WTC11 (cell line): ENCODE measurements around the gene RAI1. TPM values are rescaled to one million over a fixed set of nuclear protein-coding genes. Genes with fewer than 3 reads are reported as not detected.

Experiments used
- ATAC-seq: fragments of 200-7000 bp; cut with Tn5 transposase; 2 replicates; pipeline ENCODE4 v1.10.0; 2021; ENCODE audit warnings: mild to moderate bottlenecking, moderate library complexity
- CTCF ChIA-PET: fragments of 300-600 bp; sonication (Branson Sonifier 250); formaldehyde crosslinking; loops from one replicate; lab custom pipeline; 2021; ENCODE audit warnings: antibody characterized with exemption; lab: Charles Lee
- POLR2A ChIA-PET: fragments of 350-600 bp; sonication (Branson Sonifier 250); formaldehyde crosslinking; loops from one replicate; lab custom pipeline; 2021; ENCODE audit warnings: antibody characterized with exemption; lab: Charles Lee
- DNase-seq: peaks from one replicate; pipeline ENCODE4 v3.0.0; 2021; ENCODE audit warnings: low spot score
- H3K27ac Mint-ChIP-seq: 2 replicates; pipeline ENCODE4 v1.8.0; 2021; ENCODE audit warnings: mixed read lengths
- H3K27me3 Mint-ChIP-seq: 2 replicates; pipeline ENCODE4 v1.8.0; 2021; ENCODE audit warnings: low read depth, mild to moderate bottlenecking, moderate library complexity, mixed read lengths
- H3K36me3 Mint-ChIP-seq: 2 replicates; pipeline ENCODE4 v1.8.0; 2021; ENCODE audit warnings: mixed read lengths
- H3K4me1 Mint-ChIP-seq: 2 replicates; pipeline ENCODE4 v1.8.0; 2022; ENCODE audit warnings: mixed read lengths
- H3K4me3 Mint-ChIP-seq: 2 replicates; pipeline ENCODE4 v1.8.0; 2021; ENCODE audit warnings: mild to moderate bottlenecking, moderate library complexity, mixed read lengths
- H3K9me3 Mint-ChIP-seq: 2 replicates; pipeline ENCODE4 v1.8.0; 2021; ENCODE audit warnings: mixed read lengths
- ELF4 ChIP-seq: sonication (generic); formaldehyde crosslinking; IDR thresholded peaks from 2 replicates; pipeline ENCODE4 v1.8.1; 2022; ENCODE audit warnings: low read depth, mild to moderate bottlenecking, moderate library complexity, missing genetic modification reagents
- IRF2 ChIP-seq: sonication (generic); formaldehyde crosslinking; IDR thresholded peaks from 2 replicates; pipeline ENCODE4 v1.8.0; 2022; ENCODE audit warnings: low read depth, missing genetic modification reagents, borderline replicate concordance
- NR2C2 ChIP-seq: sonication (generic); formaldehyde crosslinking; IDR thresholded peaks from 2 replicates; pipeline ENCODE4 v1.8.0; 2022; ENCODE audit warnings: mild to moderate bottlenecking, missing genetic modification reagents
- SOX15 ChIP-seq: fragments of 250-450 bp; sonication (Bioruptor Pico); IDR thresholded peaks from 2 replicates; pipeline ENCODE4 v1.9.0; 2021; ENCODE audit warnings: mild to moderate bottlenecking
- TP53 ChIP-seq: sonication (generic); formaldehyde crosslinking; IDR thresholded peaks from 2 replicates; pipeline ENCODE4 v1.8.1; 2023; ENCODE audit warnings: mild to moderate bottlenecking, missing genetic modification reagents
- ZNF121 ChIP-seq: sonication (generic); formaldehyde crosslinking; IDR thresholded peaks from 2 replicates; pipeline ENCODE4 v1.8.0; 2023; ENCODE audit warnings: missing genetic modification reagents
- ZNF416 ChIP-seq: fragments of 250-450 bp; sonication (Bioruptor Pico); IDR thresholded peaks from 2 replicates; pipeline ENCODE4 v1.9.0; 2021; ENCODE audit warnings: mild to moderate bottlenecking, inconsistent platforms
- total RNA-seq: library from RNA; stranded (reverse); gene quantifications from 3 replicates; pipeline ENCODE4 v1.2.3, GENCODE V29; 2021
- TF ChIP-seq, protein P1 (sequence below): sonication (generic); formaldehyde crosslinking; IDR thresholded peaks from 2 replicates; pipeline ENCODE4 v1.8.0; 2022; ENCODE audit warnings: mild to moderate bottlenecking, missing genetic modification reagents
- TF ChIP-seq, protein P2 (sequence below): sonication (generic); formaldehyde crosslinking; IDR thresholded peaks from 2 replicates; pipeline ENCODE4 v1.8.1; 2022; ENCODE audit warnings: missing genetic modification reagents, borderline replicate concordance
- TF ChIP-seq, protein P3 (sequence below): fragments of 250-450 bp; sonication (Bioruptor Pico); IDR thresholded peaks from 2 replicates; pipeline ENCODE4 v1.9.0; 2021; ENCODE audit warnings: mild to moderate bottlenecking, borderline replicate concordance
- TF ChIP-seq, protein P4 (sequence below): sonication (generic); formaldehyde crosslinking; IDR thresholded peaks from 2 replicates; pipeline ENCODE4 v1.8.1; 2022; ENCODE audit warnings: low read depth, missing genetic modification reagents, borderline replicate concordance
- TF ChIP-seq, protein P5 (sequence below): sonication (generic); formaldehyde crosslinking; conservative IDR thresholded peaks from 2 replicates; pipeline ENCODE4 v1.8.1; 2023; ENCODE audit warnings: mild to moderate bottlenecking, low read depth, missing genetic modification reagents, moderate library complexity

The RAI1 gene
- total RNA-seq, 1 experiment from 2014 or later: 12.7 TPM

DNA sequence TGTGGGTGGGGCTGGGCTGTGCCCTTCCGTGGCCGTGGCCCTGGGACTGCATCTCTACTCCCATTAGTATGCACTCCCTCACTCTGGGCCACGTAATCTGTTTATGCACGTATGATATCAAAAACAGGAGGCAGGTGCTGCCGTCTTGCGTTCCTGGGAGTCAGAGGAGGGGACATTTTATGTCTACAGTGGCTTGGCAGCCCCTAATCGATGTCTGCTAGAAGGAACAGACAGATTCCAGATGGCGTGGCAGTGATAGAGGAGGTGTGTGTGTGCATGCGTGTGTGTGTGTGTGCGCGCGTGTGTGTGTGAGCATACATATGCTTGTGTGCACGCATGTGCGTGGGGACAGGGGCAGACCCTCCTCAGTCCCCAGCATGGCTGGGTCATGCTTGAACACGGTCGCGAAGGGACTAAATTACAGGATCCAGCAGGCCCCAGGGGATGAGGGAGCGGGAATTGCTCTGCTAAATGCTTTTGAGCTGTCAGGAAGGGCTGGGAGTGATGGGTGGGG, 110.8 kb downstream of the RAI1 start:
- TF ChIP-seq SOX15 (CRISPR knock-in tag): no peak
- TF ChIP-seq ZNF121 (CRISPR knock-in tag): 0 out of 2 replicates have a peak, but pooled peaks have one; percentile 22
- CTCF ChIA-PET: interaction anchor here (0.6 to 1.9 kb wide), 8 partner anchors 8 to 127 kb away, joined by 3 to 6 read pairs (median 6); no protein-coding TSS in a partner anchor
- POLR2A ChIA-PET: interaction anchor here (0.6 kb wide), 1 partner anchor 461 kb away, joined by 7 read pairs; no protein-coding TSS in a partner anchor
- Mint-ChIP-seq H3K9me3 (no peaks in the 10 kb centered on the region), H3K27ac (peak overlapping the region; percentile 33; the same call in 1 of the 2 replicates), H3K27me3 (peaks cover 36% of the 10 kb centered on the region), H3K36me3 (no peaks in the 10 kb centered on the region), H3K4me1 (peaks cover 46% of the 10 kb centered on the region), H3K4me3 (peak overlapping the region; percentile 48)
- no peak for DNase-seq
- ATAC-seq: no peak; the same call in 1 of the 2 replicates

DNA sequence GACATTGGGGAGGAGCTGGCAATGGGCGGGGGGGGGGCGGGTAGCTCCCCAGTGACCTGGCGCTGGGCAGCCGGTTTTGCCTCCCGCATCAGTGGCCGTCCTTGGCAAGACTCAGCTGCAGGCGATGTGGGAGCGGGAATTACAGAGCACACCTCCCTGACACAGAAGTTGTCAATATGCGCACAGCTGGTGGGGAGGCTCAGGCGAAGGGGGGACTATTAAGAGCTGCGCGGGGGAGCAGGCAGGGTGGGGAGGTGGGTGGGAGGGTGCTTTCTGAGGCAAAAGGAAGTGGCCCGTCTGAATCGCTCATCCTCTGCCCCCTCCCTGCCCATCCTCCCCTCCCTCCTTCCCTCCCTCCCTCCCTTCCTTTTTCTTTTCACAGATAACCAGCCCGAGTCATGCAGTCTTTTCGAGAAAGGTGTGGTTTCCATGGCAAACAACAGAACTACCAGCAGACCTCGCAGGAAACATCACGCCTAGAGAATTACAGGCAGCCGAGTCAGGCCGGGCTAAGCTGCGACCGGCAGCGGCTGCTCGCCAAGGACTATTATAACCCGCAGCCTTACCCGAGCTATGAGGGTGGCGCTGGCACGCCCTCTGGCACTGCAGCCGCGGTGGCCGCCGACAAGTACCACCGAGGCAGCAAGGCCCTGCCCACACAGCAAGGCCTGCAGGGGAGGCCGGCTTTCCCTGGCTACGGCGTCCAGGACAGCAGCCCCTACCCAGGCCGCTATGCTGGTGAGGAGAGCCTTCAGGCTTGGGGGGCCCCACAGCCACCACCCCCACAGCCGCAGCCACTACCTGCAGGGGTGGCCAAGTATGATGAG, 111.5 kb downstream of the RAI1 start:
- Mint-ChIP-seq H3K36me3 (no peaks in the 10 kb centered on the region), H3K27ac (no peak overlapping the region), H3K27me3 (peaks cover 33% of the 10 kb centered on the region), H3K9me3 (no peaks in the 10 kb centered on the region), H3K4me1 (peaks cover 41% of the 10 kb centered on the region), H3K4me3 (peak overlapping the region; percentile 49)
- ATAC-seq: peak; percentile 42
- TF ChIP-seq IRF2 (CRISPR knock-in tag): no peak
- TF ChIP-seq ELF4 (CRISPR knock-in tag): no peak
- no peak for TF ChIP-seq TP53 (CRISPR knock-in tag)
- TF ChIP-seq, protein P1, sequence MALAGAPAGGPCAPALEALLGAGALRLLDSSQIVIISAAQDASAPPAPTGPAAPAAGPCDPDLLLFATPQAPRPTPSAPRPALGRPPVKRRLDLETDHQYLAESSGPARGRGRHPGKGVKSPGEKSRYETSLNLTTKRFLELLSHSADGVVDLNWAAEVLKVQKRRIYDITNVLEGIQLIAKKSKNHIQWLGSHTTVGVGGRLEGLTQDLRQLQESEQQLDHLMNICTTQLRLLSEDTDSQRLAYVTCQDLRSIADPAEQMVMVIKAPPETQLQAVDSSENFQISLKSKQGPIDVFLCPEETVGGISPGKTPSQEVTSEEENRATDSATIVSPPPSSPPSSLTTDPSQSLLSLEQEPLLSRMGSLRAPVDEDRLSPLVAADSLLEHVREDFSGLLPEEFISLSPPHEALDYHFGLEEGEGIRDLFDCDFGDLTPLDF (CRISPR knock-in tag): no peak
- TF ChIP-seq ZNF416 (CRISPR knock-in tag): no peak
- TF ChIP-seq, protein P2, sequence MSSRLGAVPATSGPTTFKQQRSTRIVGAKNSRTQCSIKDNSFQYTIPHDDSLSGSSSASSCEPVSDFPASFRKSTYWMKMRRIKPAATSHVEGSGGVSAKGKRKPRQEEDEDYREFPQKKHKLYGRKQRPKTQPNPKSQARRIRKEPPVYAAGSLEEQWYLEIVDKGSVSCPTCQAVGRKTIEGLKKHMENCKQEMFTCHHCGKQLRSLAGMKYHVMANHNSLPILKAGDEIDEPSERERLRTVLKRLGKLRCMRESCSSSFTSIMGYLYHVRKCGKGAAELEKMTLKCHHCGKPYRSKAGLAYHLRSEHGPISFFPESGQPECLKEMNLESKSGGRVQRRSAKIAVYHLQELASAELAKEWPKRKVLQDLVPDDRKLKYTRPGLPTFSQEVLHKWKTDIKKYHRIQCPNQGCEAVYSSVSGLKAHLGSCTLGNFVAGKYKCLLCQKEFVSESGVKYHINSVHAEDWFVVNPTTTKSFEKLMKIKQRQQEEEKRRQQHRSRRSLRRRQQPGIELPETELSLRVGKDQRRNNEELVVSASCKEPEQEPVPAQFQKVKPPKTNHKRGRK (CRISPR knock-in tag): no peak
- ChIA-PET POLR2A (interaction anchor here (1.0 kb wide), 1 partner anchor 10 kb away, joined by 3 read pairs; no protein-coding TSS in a partner anchor), CTCF (interaction anchor here (0.6 to 1.9 kb wide), 14 partner anchors 9 to 126 kb away, joined by 3 to 6 read pairs (median 4); no protein-coding TSS in a partner anchor)
- DNase-seq: peak; percentile 36

DNA sequence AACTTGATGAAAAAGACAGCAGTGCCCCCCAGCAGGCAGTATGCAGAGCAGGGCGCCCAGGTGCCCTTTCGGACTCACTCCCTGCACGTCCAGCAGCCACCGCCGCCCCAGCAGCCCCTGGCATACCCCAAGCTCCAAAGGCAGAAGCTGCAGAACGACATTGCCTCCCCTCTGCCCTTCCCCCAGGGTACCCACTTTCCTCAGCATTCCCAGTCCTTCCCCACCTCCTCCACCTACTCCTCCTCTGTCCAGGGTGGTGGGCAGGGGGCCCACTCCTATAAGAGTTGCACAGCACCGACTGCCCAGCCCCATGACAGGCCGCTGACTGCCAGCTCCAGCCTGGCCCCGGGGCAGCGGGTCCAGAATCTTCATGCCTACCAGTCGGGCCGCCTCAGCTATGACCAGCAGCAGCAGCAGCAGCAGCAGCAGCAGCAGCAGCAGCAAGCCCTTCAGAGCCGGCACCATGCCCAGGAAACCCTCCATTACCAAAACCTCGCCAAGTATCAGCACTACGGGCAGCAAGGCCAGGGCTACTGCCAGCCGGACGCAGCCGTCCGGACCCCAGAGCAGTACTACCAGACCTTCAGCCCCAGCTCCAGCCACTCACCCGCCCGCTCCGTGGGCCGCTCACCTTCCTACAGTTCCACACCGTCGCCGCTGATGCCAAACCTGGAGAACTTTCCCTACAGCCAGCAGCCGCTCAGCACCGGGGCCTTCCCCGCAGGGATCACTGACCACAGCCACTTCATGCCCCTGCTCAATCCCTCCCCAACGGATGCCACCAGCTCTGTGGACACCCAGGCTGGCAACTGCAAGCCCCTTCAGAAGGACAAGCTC, 112.3 kb downstream of the RAI1 start:
- no peak for DNase-seq
- H3K36me3 Mint-ChIP-seq: no peaks in the 10 kb centered on the region
- ChIA-PET POLR2A (interaction anchor here (1.0 kb wide), 1 partner anchor 11 kb away, joined by 3 read pairs; no protein-coding TSS in a partner anchor), CTCF (interaction anchor here (0.6 to 1.9 kb wide), 12 partner anchors 12 to 126 kb away, joined by 3 to 6 read pairs (median 3); no protein-coding TSS in a partner anchor)
- H3K4me3 Mint-ChIP-seq: no peak overlapping the region
- peaks cover 41% of the 10 kb centered on the region for H3K4me1 Mint-ChIP-seq
- H3K27ac Mint-ChIP-seq: 0 out of 2 replicates have a peak overlapping the region, but pooled peaks have one; percentile 17
- TF ChIP-seq, protein P3, sequence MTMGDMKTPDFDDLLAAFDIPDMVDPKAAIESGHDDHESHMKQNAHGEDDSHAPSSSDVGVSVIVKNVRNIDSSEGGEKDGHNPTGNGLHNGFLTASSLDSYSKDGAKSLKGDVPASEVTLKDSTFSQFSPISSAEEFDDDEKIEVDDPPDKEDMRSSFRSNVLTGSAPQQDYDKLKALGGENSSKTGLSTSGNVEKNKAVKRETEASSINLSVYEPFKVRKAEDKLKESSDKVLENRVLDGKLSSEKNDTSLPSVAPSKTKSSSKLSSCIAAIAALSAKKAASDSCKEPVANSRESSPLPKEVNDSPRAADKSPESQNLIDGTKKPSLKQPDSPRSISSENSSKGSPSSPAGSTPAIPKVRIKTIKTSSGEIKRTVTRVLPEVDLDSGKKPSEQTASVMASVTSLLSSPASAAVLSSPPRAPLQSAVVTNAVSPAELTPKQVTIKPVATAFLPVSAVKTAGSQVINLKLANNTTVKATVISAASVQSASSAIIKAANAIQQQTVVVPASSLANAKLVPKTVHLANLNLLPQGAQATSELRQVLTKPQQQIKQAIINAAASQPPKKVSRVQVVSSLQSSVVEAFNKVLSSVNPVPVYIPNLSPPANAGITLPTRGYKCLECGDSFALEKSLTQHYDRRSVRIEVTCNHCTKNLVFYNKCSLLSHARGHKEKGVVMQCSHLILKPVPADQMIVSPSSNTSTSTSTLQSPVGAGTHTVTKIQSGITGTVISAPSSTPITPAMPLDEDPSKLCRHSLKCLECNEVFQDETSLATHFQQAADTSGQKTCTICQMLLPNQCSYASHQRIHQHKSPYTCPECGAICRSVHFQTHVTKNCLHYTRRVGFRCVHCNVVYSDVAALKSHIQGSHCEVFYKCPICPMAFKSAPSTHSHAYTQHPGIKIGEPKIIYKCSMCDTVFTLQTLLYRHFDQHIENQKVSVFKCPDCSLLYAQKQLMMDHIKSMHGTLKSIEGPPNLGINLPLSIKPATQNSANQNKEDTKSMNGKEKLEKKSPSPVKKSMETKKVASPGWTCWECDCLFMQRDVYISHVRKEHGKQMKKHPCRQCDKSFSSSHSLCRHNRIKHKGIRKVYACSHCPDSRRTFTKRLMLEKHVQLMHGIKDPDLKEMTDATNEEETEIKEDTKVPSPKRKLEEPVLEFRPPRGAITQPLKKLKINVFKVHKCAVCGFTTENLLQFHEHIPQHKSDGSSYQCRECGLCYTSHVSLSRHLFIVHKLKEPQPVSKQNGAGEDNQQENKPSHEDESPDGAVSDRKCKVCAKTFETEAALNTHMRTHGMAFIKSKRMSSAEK (CRISPR knock-in tag): no peak
- TF ChIP-seq, protein P4, sequence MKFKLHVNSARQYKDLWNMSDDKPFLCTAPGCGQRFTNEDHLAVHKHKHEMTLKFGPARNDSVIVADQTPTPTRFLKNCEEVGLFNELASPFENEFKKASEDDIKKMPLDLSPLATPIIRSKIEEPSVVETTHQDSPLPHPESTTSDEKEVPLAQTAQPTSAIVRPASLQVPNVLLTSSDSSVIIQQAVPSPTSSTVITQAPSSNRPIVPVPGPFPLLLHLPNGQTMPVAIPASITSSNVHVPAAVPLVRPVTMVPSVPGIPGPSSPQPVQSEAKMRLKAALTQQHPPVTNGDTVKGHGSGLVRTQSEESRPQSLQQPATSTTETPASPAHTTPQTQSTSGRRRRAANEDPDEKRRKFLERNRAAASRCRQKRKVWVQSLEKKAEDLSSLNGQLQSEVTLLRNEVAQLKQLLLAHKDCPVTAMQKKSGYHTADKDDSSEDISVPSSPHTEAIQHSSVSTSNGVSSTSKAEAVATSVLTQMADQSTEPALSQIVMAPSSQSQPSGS: no peak
- no peak for TF ChIP-seq NR2C2 (CRISPR knock-in tag)
- TF ChIP-seq, protein P5, sequence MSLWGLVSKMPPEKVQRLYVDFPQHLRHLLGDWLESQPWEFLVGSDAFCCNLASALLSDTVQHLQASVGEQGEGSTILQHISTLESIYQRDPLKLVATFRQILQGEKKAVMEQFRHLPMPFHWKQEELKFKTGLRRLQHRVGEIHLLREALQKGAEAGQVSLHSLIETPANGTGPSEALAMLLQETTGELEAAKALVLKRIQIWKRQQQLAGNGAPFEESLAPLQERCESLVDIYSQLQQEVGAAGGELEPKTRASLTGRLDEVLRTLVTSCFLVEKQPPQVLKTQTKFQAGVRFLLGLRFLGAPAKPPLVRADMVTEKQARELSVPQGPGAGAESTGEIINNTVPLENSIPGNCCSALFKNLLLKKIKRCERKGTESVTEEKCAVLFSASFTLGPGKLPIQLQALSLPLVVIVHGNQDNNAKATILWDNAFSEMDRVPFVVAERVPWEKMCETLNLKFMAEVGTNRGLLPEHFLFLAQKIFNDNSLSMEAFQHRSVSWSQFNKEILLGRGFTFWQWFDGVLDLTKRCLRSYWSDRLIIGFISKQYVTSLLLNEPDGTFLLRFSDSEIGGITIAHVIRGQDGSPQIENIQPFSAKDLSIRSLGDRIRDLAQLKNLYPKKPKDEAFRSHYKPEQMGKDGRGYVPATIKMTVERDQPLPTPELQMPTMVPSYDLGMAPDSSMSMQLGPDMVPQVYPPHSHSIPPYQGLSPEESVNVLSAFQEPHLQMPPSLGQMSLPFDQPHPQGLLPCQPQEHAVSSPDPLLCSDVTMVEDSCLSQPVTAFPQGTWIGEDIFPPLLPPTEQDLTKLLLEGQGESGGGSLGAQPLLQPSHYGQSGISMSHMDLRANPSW (CRISPR knock-in tag): no peak
- no peak for ATAC-seq
- no peaks in the 10 kb centered on the region for H3K9me3 Mint-ChIP-seq
- peaks cover 33% of the 10 kb centered on the region for H3K27me3 Mint-ChIP-seq
